PC-3 (cell line): ENCODE measurements around the gene ANXA9. TPM values are rescaled to one million over a fixed set of nuclear protein-coding genes. Genes with fewer than 3 reads are reported as not detected.
A peak's percentile ranks its signal among the peaks of the same experiment; 100 is the strongest.

Source experiments
- ATAC-seq: fragments of 200-7000 bp; cut with Tn5 transposase; 2 replicates; pipeline ENCODE4 v1.9.1; 2020; ENCODE audit warnings: mild to moderate bottlenecking, moderate library complexity
- BruUV-seq: library from RNA; stranded (reverse); fragments of 400-500 nt; replicated peaks from 2 replicates; lab custom pipeline; 2021; lab: Mats Ljungman, UMichigan
- CTCF ChIA-PET: fragments of 300-600 bp; sonication (Branson Sonifier 250); formaldehyde crosslinking; loops from one replicate; lab custom pipeline; 2022; ENCODE audit warnings: antibody characterized with exemption; lab: Charles Lee
- POLR2A ChIA-PET: fragments of 300-600 bp; sonication (Branson Sonifier 250); formaldehyde crosslinking; loops from one replicate; lab custom pipeline; 2022; ENCODE audit warnings: antibody characterized with exemption; ENCODE audit not compliant: unreplicated experiment; lab: Charles Lee
- DNase-seq: peaks from one replicate; pipeline ENCODE4 v3.0.0-alpha.2; 2015
- H2AFZ ChIP-seq: fragments of 300-600 bp; sonication (generic); 2 replicates; pipeline ENCODE4 v1.6.0; 2016; ENCODE audit warnings: antibody characterized with exemption, low read length
- H3F3A ChIP-seq: fragments of 300-600 bp; sonication (generic); one replicate; pipeline ENCODE4 v1.6.0; 2017; ENCODE audit warnings: antibody characterized with exemption, low read length, control low read depth, mild to moderate bottlenecking; ENCODE audit not compliant: unreplicated experiment
- H3K27ac ChIP-seq: fragments of 300-600 bp; sonication (generic); 2 replicates; pipeline ENCODE4 v1.5.1; 2016; ENCODE audit warnings: mild to moderate bottlenecking, low read length
- H3K27me3 ChIP-seq: fragments of 300-600 bp; sonication (generic); 2 replicates; pipeline ENCODE4 v1.6.1; 2016; ENCODE audit warnings: low read length, mixed read lengths
- H3K36me3 ChIP-seq: fragments of 300-600 bp; sonication (generic); 2 replicates; pipeline ENCODE4 v1.6.1; 2016; ENCODE audit warnings: low read depth, mixed run types, low read length, mixed read lengths
- H3K4me1 ChIP-seq: fragments of 300-600 bp; sonication (generic); 2 replicates; pipeline ENCODE4 v1.5.1; 2016; ENCODE audit warnings: low read length; ENCODE audit not compliant: insufficient read depth
- H3K4me2 ChIP-seq: fragments of 300-600 bp; sonication (generic); 2 replicates; pipeline ENCODE4 v1.6.0; 2016; ENCODE audit warnings: low read length
- H3K4me3 ChIP-seq: fragments of 300-600 bp; sonication (generic); 2 replicates; pipeline ENCODE4 v1.5.1; 2016; ENCODE audit warnings: mild to moderate bottlenecking, low read length, mixed read lengths
- H3K79me2 ChIP-seq: fragments of 300-600 bp; sonication (generic); 2 replicates; pipeline ENCODE4 v1.6.1; 2017; ENCODE audit warnings: low read length, mixed read lengths
- H3K9ac ChIP-seq: fragments of 300-600 bp; sonication (generic); 2 replicates; pipeline ENCODE4 v1.6.0; 2016; ENCODE audit warnings: mild to moderate bottlenecking, low read length
- H3K9me2 ChIP-seq: fragments of 300-600 bp; sonication (generic); replicated peaks from 2 replicates; pipeline ENCODE4 v1.6.1; 2016; ENCODE audit warnings: mixed run types, low read length, mixed read lengths
- H3K9me3 ChIP-seq: fragments of 300-600 bp; sonication (generic); 2 replicates; pipeline ENCODE4 v1.6.1; 2016; ENCODE audit warnings: low read length, mixed read lengths
- H4K20me1 ChIP-seq: fragments of 300-600 bp; sonication (generic); 2 replicates; pipeline ENCODE4 v1.6.1; 2016; ENCODE audit warnings: low read length, mixed read lengths
- CTCF ChIP-seq: fragments of 300-600 bp; sonication (generic); conservative IDR thresholded peaks from 2 replicates; pipeline ENCODE4 v1.5.1; 2017; ENCODE audit warnings: antibody characterized with exemption, low read depth, mild to moderate bottlenecking, low read length
- EZH2 ChIP-seq: fragments of 300-600 bp; sonication (generic); IDR thresholded peaks from one replicate; pipeline ENCODE4 v1.6.1; 2017; ENCODE audit warnings: antibody characterized with exemption, mild to moderate bottlenecking, low read length; ENCODE audit not compliant: unreplicated experiment
- EZH2phosphoT487 ChIP-seq: fragments of 300-600 bp; sonication (generic); IDR thresholded peaks from 2 replicates; pipeline ENCODE4 v1.6.1; 2018; ENCODE audit warnings: mild to moderate bottlenecking, antibody characterized with exemption, low read length, borderline replicate concordance
- intact Hi-C: fragments of 100-400 bp; cut with micrococcal nuclease; formaldehyde crosslinking; loops from 2 replicates; pipeline ENCODE4 v1.9.0; 2023
- total RNA-seq: library from RNA; depleted of rRNA; stranded (reverse); fragments of >200 nt; gene quantifications from 2 replicates; pipeline ENCODE4 v1.2.3, GENCODE V29; 2014

The ANXA9 gene
- total RNA-seq, 1 experiment from 2014 or later = 0.18 TPM

GRCh38 chr1:151013518-151013917 is 31.4 kb downstream of the ANXA9 start:
- Histone ChIP-seq H3K4me1 (peaks cover 15% of the 10 kb centered on the region), H3K27ac (no peak overlapping the region), H3K4me2 (no peak overlapping the region), H3K79me2 (peaks cover 30% of the 10 kb centered on the region), H3K9me3 (no peaks in the 10 kb centered on the region), H3K27me3 (no peaks in the 10 kb centered on the region), H2AFZ (no peak overlapping the region), H3K36me3 (no peaks in the 10 kb centered on the region; the same call in 1 of the 2 replicates), H3K9ac (no peak overlapping the region), H3F3A (no peaks in the 10 kb centered on the region), H4K20me1 (no peaks in the 10 kb centered on the region), H3K4me3 (no peak overlapping the region), H3K9me2 (no peaks in the 10 kb centered on the region)
- ChIA-PET POLR2A (interaction anchor here (0.6 kb wide), 1 partner anchor 12 kb away, joined by 4 read pairs; no protein-coding TSS in a partner anchor), CTCF (no interaction called here)
- DNase-seq = no peak
- no TSS peak for BruUV-seq
- TF ChIP-seq CTCF = no peak
- TF ChIP-seq EZH2 = no peak
- no peak for ATAC-seq
- intact Hi-C loops = no loop called here

DNA sequence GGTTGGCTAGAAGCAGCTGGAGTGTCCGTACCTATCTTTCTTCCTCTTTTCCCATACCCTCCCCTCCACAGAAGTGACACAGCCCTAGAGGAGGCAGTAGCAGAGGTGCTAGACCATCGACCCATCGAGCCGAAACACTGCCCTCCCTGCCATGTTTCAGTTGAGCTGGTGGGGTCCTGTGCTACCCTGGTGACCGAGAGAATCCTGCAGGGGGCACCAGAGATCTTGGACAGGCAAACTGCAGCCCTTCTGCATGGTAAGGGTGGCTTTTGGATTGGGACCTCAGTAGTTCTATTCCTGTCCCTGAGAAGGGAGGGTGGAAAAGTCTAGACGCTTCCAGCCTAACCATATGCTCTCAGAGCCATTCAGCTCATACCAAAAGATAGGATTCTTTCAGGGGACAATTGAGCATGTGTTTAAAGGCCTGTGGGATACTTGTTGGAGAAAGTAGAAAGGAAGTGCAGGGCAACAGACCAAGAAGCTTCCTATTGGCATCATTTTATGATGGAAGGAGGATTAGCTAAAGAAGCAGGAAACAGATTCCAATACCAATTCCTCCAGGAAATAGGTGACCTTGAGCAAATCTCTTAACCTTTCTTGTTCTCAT is 42.6 kb downstream of the ANXA9 start:
- no peaks in the 10 kb centered on the region for H4K20me1 ChIP-seq
- TF ChIP-seq CTCF (peak; percentile 95), EZH2 (no peak)
- DNase-seq (peak; percentile 75), ATAC-seq (peak; percentile 91)
- H3K4me1 ChIP-seq = no peaks in the 10 kb centered on the region
- no peak overlapping the region for H3K9ac ChIP-seq
- H2AFZ ChIP-seq = no peak overlapping the region
- H3K9me2 ChIP-seq = no peaks in the 10 kb centered on the region
- no peak overlapping the region for H3K4me3 ChIP-seq
- H3K79me2 ChIP-seq = no peaks in the 10 kb centered on the region
- H3K9me3 ChIP-seq = no peaks in the 10 kb centered on the region
- no peaks in the 10 kb centered on the region for H3K27me3 ChIP-seq
- peaks cover 14% of the 10 kb centered on the region for H3K36me3 ChIP-seq
- intact Hi-C loops = loop anchor here (10.0 kb wide), 1 partner anchor 130 kb away; the partner anchor contains the start of gene TNFAIP8L2
- POLR2A ChIA-PET = interaction anchor here (0.6 to 0.9 kb wide), 2 partner anchors 24 to 34 kb away, joined by 3 read pairs; no protein-coding TSS in a partner anchor
- no TSS peak for BruUV-seq
- H3K4me2 ChIP-seq = no peak overlapping the region
- no peaks in the 10 kb centered on the region for H3F3A ChIP-seq
- CTCF ChIA-PET = interaction anchor here (0.6 to 2.2 kb wide), 4 partner anchors 24 to 251 kb away, joined by 3 to 8 read pairs (median 4); no protein-coding TSS in a partner anchor
- H3K27ac ChIP-seq = no peak overlapping the region

DNA sequence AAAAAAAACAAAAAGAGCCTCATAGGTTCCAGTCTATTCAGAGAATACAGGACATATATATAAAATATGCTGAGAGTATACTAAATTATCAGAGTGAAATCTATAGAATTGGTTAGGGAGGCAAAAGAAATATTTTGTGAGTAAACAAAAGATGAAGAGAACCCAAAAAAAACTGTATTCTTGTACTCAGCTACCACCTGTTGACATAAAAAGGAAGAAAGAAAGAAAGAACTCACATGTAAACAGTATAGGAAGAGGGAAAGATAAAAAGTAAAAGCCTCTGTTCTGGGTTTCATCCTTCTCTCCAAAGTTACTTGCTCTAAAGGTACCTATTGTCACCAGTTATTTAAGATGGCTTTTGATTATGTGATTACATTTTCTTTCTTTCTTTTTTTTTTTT is 44.4 kb downstream of the ANXA9 start:
- Histone ChIP-seq H3K9ac (no peak overlapping the region), H3K27me3 (no peaks in the 10 kb centered on the region), H4K20me1 (no peaks in the 10 kb centered on the region), H3K4me1 (no peaks in the 10 kb centered on the region), H3K4me3 (no peak overlapping the region), H3K36me3 (peaks cover 14% of the 10 kb centered on the region), H3K27ac (no peak overlapping the region), H3K4me2 (no peak overlapping the region), H3K9me2 (no peaks in the 10 kb centered on the region), H3K9me3 (no peaks in the 10 kb centered on the region), H3K79me2 (no peaks in the 10 kb centered on the region), H3F3A (no peaks in the 10 kb centered on the region), H2AFZ (no peak overlapping the region)
- ChIA-PET CTCF (interaction anchor here (0.6 kb wide), 1 partner anchor 73 kb away, joined by 3 read pairs; no protein-coding TSS in a partner anchor), POLR2A (no interaction called here)
- intact Hi-C loops = loop anchor here (10.0 kb wide), 1 partner anchor 128 kb away; the partner anchor contains the start of gene TNFAIP8L2
- DNase-seq = no peak
- no peak for ATAC-seq
- no TSS peak for BruUV-seq
- TF ChIP-seq CTCF (no peak), EZH2 (no peak), EZH2phosphoT487 (no peak)
